ENCODE data around the gene ZNF185. TPM values are rescaled to one million over a fixed set of nuclear protein-coding genes. Genes with fewer than 3 reads are reported as not detected.

ZNF185 gene
- total RNA-seq (ENCODE audit: low replicate concordance): 14.0 and 14.8 TPM in 2 replicates

DNA sequence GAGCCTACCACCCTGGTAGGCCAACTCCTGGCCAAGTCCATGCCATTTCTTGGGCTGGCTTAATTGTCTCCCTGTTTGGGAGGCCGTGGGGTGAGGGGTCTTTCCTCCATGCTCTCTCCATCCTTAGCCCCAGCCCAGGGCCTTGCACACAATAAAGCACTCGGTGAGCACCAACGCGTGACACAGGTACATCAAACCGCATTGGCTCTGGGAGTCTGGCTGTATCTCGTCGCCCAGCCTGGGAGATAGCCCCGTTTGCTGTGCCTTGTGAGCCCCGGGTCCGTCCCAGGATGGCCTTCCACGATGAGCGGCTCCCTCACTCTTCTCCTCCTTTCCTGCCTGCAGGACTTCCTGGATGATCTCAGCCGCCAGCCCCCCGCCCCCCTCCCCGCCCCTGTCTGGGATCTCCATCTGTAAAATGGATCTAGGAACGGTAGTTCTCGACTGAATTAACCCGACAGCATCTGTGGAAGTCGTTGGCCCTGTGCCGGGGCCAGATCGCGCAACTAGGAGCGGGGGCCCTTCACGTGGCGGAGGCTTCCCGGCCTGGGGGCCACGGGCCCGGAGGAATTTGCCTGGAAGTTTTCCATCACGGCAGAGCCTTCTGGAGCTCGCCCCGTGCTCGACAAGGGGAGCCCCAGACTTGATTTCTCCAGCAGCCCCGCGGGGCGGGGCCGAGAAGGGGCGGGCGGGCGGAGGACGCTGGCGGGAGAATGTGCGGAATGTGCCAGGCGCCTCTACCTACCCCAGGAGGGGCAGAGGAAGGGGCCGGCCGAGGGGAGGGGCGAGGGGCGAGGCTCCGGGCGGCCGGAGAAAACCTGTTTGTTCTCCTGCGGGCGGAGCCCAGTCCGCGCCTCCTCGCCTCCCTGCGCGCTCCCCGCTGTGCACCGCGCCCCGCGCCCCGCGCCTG is at the start of gene ZNF185:
ZNF185 (plus strand) TSS at position 846 of the 910 bp plus-strand sequence. CDS start 16,423 bp downstream, outside the sequence.
- H3K27ac Mint-ChIP-seq: no peak within 1 kb of the TSS
- H3K27ac ChIP-seq: no peak within 1 kb of the TSS

DNA sequence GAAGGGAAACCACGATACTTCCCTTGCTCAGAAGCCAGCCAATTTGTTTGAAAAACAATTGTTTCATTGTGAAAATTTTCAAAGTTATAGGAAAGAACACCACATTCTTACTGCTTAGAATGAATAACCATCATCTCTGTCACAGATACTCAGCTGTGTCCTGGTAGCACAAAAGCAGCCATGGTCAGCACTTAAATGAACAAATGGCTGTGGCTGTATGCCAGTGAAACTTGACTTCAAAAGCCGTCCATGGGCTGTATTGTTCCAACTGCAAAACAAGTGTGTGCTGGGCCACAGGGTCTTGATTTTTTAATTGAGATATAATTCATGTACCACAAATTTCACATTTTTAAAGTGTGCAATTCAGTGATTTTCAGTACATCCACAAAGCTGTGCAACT is 47.4 kb upstream of the ZNF185 start:
- Histone ChIP-seq H3K36me3 (no peaks in the 10 kb centered on the region), H3K9ac (no peak overlapping the region), H3K4me1 (no peaks in the 10 kb centered on the region), H3K9me3 (ENCODE audit: low read depth) (no peaks in the 10 kb centered on the region), H3K4me3 (no peak overlapping the region), H3K27me3 (no peaks in the 10 kb centered on the region), H3K79me2 (ENCODE audit: low read depth) (no peaks in the 10 kb centered on the region), H3K27ac (no peak overlapping the region), H4K20me1 (ENCODE audit: low read depth) (no peaks in the 10 kb centered on the region), H3K4me2 (no peak overlapping the region), H2AFZ (replicated peaks) (no peak overlapping the region), H3F3A (ENCODE audit: low read depth) (no peaks in the 10 kb centered on the region)
- H3K27ac Mint-ChIP-seq: no peak overlapping the region
- no peaks in the 10 kb centered on the region for H3K4me1 Mint-ChIP-seq
- H3K9me3 Mint-ChIP-seq: peaks cover 11% of the 10 kb centered on the region
- DNase-seq (ENCODE audit: low spot score): no peak
- H3K27me3 Mint-ChIP-seq (ENCODE audit: insufficient read depth, low read depth): no peaks in the 10 kb centered on the region
- no peak overlapping the region for H3K4me3 Mint-ChIP-seq
- TF ChIP-seq EZH2 (IDR thresholded peaks at IDR 0.05): no peak
- TF ChIP-seq EZH2phosphoT487 (IDR thresholded peaks at IDR 0.05): no peak
- TF ChIP-seq, protein P1, sequence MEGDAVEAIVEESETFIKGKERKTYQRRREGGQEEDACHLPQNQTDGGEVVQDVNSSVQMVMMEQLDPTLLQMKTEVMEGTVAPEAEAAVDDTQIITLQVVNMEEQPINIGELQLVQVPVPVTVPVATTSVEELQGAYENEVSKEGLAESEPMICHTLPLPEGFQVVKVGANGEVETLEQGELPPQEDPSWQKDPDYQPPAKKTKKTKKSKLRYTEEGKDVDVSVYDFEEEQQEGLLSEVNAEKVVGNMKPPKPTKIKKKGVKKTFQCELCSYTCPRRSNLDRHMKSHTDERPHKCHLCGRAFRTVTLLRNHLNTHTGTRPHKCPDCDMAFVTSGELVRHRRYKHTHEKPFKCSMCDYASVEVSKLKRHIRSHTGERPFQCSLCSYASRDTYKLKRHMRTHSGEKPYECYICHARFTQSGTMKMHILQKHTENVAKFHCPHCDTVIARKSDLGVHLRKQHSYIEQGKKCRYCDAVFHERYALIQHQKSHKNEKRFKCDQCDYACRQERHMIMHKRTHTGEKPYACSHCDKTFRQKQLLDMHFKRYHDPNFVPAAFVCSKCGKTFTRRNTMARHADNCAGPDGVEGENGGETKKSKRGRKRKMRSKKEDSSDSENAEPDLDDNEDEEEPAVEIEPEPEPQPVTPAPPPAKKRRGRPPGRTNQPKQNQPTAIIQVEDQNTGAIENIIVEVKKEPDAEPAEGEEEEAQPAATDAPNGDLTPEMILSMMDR (IDR thresholded peaks at IDR 0.05): no peak
- peaks cover 25% of the 10 kb centered on the region for H3K36me3 Mint-ChIP-seq

More for the DNA sequence above, at the start of gene ZNF185:
- no peak within 1 kb of the TSS for H3K9ac ChIP-seq
- H3K27me3 Mint-ChIP-seq (ENCODE audit: insufficient read depth, low read depth): peaks cover 9% of the 10 kb centered on the region
- no peaks in the 10 kb centered on the region for H3K36me3 ChIP-seq
- peak within 1 kb of the TSS; percentile 52 for H3K4me3 ChIP-seq
- peaks cover 2% of the 10 kb centered on the region for H3K36me3 Mint-ChIP-seq
- peak within 1 kb of the TSS; percentile 69 for H3K4me3 Mint-ChIP-seq
- TF ChIP-seq EZH2phosphoT487 (IDR thresholded peaks at IDR 0.05): no peak
- TF ChIP-seq, protein P1 (IDR thresholded peaks at IDR 0.05): no peak
- no peak for TF ChIP-seq EZH2 (IDR thresholded peaks at IDR 0.05)
- H2AFZ ChIP-seq (replicated peaks): no peak within 1 kb of the TSS
- no peaks in the 10 kb centered on the region for H3F3A ChIP-seq (ENCODE audit: low read depth)
- peaks cover 9% of the 10 kb centered on the region for H3K4me1 ChIP-seq
- peak; percentile 89 for DNase-seq (ENCODE audit: low spot score)
- peak within 1 kb of the TSS; percentile 76 for H3K4me2 ChIP-seq
- H3K4me1 Mint-ChIP-seq: peaks cover 28% of the 10 kb centered on the region
- H3K27me3 ChIP-seq: no peaks in the 10 kb centered on the region
- no peaks in the 10 kb centered on the region for H3K79me2 ChIP-seq (ENCODE audit: low read depth)
- peaks cover 27% of the 10 kb centered on the region for H3K9me3 Mint-ChIP-seq
- H4K20me1 ChIP-seq (ENCODE audit: low read depth): no peaks in the 10 kb centered on the region
- no peaks in the 10 kb centered on the region for H3K9me3 ChIP-seq (ENCODE audit: low read depth)

DNA sequence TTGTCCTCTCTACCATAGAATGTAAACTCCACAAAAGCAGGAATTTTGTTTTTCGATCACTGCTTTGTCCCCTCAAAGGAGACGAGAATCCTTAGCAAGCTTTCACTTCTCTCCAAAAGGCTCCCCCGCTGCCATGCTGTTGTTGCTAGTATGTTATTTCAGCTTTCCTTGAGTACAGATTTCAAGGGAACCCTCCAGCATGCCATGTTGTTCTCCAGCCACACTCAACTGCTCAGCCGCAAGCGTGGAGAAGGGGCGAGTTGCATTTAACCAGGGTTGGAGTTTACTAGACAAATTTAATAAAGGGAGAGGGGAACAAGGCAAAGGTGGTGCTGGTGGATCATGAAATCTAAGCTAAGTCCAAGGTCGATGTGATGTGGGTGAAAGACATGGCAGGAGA is 43.9 kb upstream of the ZNF185 start:
- no peak for DNase-seq (ENCODE audit: low spot score)
- no peak overlapping the region for H3K4me3 ChIP-seq
- H3K36me3 Mint-ChIP-seq: peaks cover 27% of the 10 kb centered on the region
- H3K27ac ChIP-seq: no peak overlapping the region
- H2AFZ ChIP-seq (replicated peaks): no peak overlapping the region
- no peaks in the 10 kb centered on the region for H3K36me3 ChIP-seq
- no peak overlapping the region for H3K9ac ChIP-seq
- H3K4me3 Mint-ChIP-seq: no peak overlapping the region
- no peaks in the 10 kb centered on the region for H3K27me3 ChIP-seq
- no peaks in the 10 kb centered on the region for H4K20me1 ChIP-seq (ENCODE audit: low read depth)
- H3K4me2 ChIP-seq: no peak overlapping the region
- H3K9me3 Mint-ChIP-seq: peaks cover 13% of the 10 kb centered on the region
- H3K27ac Mint-ChIP-seq: no peak overlapping the region
- no peaks in the 10 kb centered on the region for H3F3A ChIP-seq (ENCODE audit: low read depth)
- no peaks in the 10 kb centered on the region for H3K79me2 ChIP-seq (ENCODE audit: low read depth)
- no peaks in the 10 kb centered on the region for H3K4me1 Mint-ChIP-seq
- H3K4me1 ChIP-seq: no peaks in the 10 kb centered on the region
- no peaks in the 10 kb centered on the region for H3K9me3 ChIP-seq (ENCODE audit: low read depth)
- H3K27me3 Mint-ChIP-seq (ENCODE audit: insufficient read depth, low read depth): peaks cover 2% of the 10 kb centered on the region
- TF ChIP-seq, protein P1 (IDR thresholded peaks at IDR 0.05): no peak
- TF ChIP-seq EZH2phosphoT487 (IDR thresholded peaks at IDR 0.05) (no peak), EZH2 (IDR thresholded peaks at IDR 0.05) (no peak)
